ENCODE results near the gene ZMIZ1. TPM values are rescaled to one million over a fixed set of nuclear protein-coding genes. Genes with fewer than 3 reads are reported as not detected.

Gene ZMIZ1
- total and polyA plus RNA-seq, 2 donors from 2014 or later = 14.2 to 97.6 TPM

- no peaks in the 10 kb centered on the region for H3K27me3 ChIP-seq (ENCODE audit: control insufficient read depth, insufficient read depth, low read length)
- H3K27ac ChIP-seq (ENCODE audit: low read depth in 2 of 2, low read length in 2 of 2) = no peak overlapping the region
- H3K9ac ChIP-seq (ENCODE audit: low read length in 3 of 3) = no peak overlapping the region
- TF ChIP-seq CTCF (IDR thresholded peaks at IDR 0.05; ENCODE audit: borderline replicate concordance, extremely low read depth, insufficient read depth) = no peak
- no peaks in the 10 kb centered on the region for H3K9me3 ChIP-seq (ENCODE audit: control insufficient read depth in 2 of 3, insufficient read depth in 1 of 3, low read length in 3 of 3)
- no peak overlapping the region for H3K4me3 ChIP-seq (ENCODE audit: low read length in 3 of 3)
- DNase-seq (no peak), FAIRE-seq (no peak)
- peaks cover 0 to 36% (median 27%) of the 10 kb centered on the region in 3 donors for H3K4me1 ChIP-seq (ENCODE audit: control insufficient read depth in 2 of 3, insufficient read depth in 2 of 3, low read depth in 1 of 3, low read length in 3 of 3)
- intact Hi-C loops (cut with DNase I) = no loop called here
- H3K36me3 ChIP-seq (ENCODE audit: control insufficient read depth in 2 of 3, insufficient read depth in 3 of 3, low read length in 3 of 3) = peaks cover 9 to 47% (median 17%) of the 10 kb centered on the region in 3 donors
Measured at GRCh38 chr10:79119306-79119705, 50.5 kb downstream of the ZMIZ1 start.

- peaks cover 0 to 8% (median 7%) of the 10 kb centered on the region in 3 donors for H3K4me1 ChIP-seq (ENCODE audit: control insufficient read depth in 2 of 3, insufficient read depth in 2 of 3, low read depth in 1 of 3, low read length in 3 of 3)
- FAIRE-seq (no peak), DNase-seq (no peak)
- no peak overlapping the region for H3K9ac ChIP-seq (ENCODE audit: low read length in 3 of 3)
- no peaks in the 10 kb centered on the region for H3K9me3 ChIP-seq (ENCODE audit: control insufficient read depth in 2 of 3, insufficient read depth in 1 of 3, low read length in 3 of 3)
- no peaks in the 10 kb centered on the region for H3K27me3 ChIP-seq (ENCODE audit: control insufficient read depth, insufficient read depth, low read length)
- intact Hi-C loops (cut with DNase I) = no loop called here
- peaks cover 10 to 61% (median 20%) of the 10 kb centered on the region in 3 donors for H3K36me3 ChIP-seq (ENCODE audit: control insufficient read depth in 2 of 3, insufficient read depth in 3 of 3, low read length in 3 of 3)
- no peak overlapping the region for H3K27ac ChIP-seq (ENCODE audit: low read depth in 2 of 2, low read length in 2 of 2)
- no peak for TF ChIP-seq CTCF (IDR thresholded peaks at IDR 0.05; ENCODE audit: borderline replicate concordance, extremely low read depth, insufficient read depth)
- H3K4me3 ChIP-seq (ENCODE audit: low read length in 3 of 3) = no peak overlapping the region
Measured at GRCh38 chr10:79123547-79123963, 54.8 kb downstream of the ZMIZ1 start.

GRCh38 chr10:79124066-79124465 lies 55.3 kb downstream of the ZMIZ1 start:
- Histone ChIP-seq H3K9ac (ENCODE audit: low read length in 3 of 3) (no peak overlapping the region), H3K4me3 (ENCODE audit: low read length in 3 of 3) (no peak overlapping the region), H3K27me3 (ENCODE audit: control insufficient read depth, insufficient read depth, low read length) (no peaks in the 10 kb centered on the region), H3K9me3 (ENCODE audit: control insufficient read depth in 2 of 3, insufficient read depth in 1 of 3, low read length in 3 of 3) (no peaks in the 10 kb centered on the region), H3K36me3 (ENCODE audit: control insufficient read depth in 2 of 3, insufficient read depth in 3 of 3, low read length in 3 of 3) (peaks cover 10 to 61% (median 19%) of the 10 kb centered on the region in 3 donors), H3K27ac (ENCODE audit: low read depth in 2 of 2, low read length in 2 of 2) (no peak overlapping the region), H3K4me1 (ENCODE audit: control insufficient read depth in 2 of 3, insufficient read depth in 2 of 3, low read depth in 1 of 3, low read length in 3 of 3) (peaks cover 0 to 8% (median 8%) of the 10 kb centered on the region in 3 donors)
- TF ChIP-seq CTCF (IDR thresholded peaks at IDR 0.05; ENCODE audit: borderline replicate concordance, extremely low read depth, insufficient read depth) = no peak
- intact Hi-C loops (cut with DNase I) = no loop called here
- DNase-seq = no peak
- FAIRE-seq = no peak

- intact Hi-C loops (cut with DNase I) = no loop called here
- Histone ChIP-seq H3K36me3 (ENCODE audit: control insufficient read depth in 2 of 3, insufficient read depth in 3 of 3, low read length in 3 of 3) (peaks cover 6 to 52% (median 13%) of the 10 kb centered on the region in 3 donors), H3K4me3 (ENCODE audit: low read length in 3 of 3) (no peak overlapping the region), H3K9ac (ENCODE audit: low read length in 3 of 3) (no peak overlapping the region), H3K4me1 (ENCODE audit: control insufficient read depth in 2 of 3, insufficient read depth in 2 of 3, low read depth in 1 of 3, low read length in 3 of 3) (peaks cover 0 to 16% (median 8%) of the 10 kb centered on the region in 3 donors), H3K27ac (ENCODE audit: low read depth in 2 of 2, low read length in 2 of 2) (no peak overlapping the region), H3K27me3 (ENCODE audit: control insufficient read depth, insufficient read depth, low read length) (no peaks in the 10 kb centered on the region), H3K9me3 (ENCODE audit: control insufficient read depth in 2 of 3, insufficient read depth in 1 of 3, low read length in 3 of 3) (no peaks in the 10 kb centered on the region)
- DNase-seq (no peak), FAIRE-seq (no peak)
- TF ChIP-seq CTCF (IDR thresholded peaks at IDR 0.05; ENCODE audit: borderline replicate concordance, extremely low read depth, insufficient read depth) = no peak
Measured at GRCh38 chr10:79125092-79125491, 56.3 kb downstream of the ZMIZ1 start.

Data from kidney (tissue), 14 donors.